ENCODE results near the gene AQP11.
"Not testable (repeated sequence)": the region's sequence is repeated elsewhere in the genome, so short reads cannot be mapped to it uniquely, and the experiment has no call there.

The AQP11 gene

DNA sequence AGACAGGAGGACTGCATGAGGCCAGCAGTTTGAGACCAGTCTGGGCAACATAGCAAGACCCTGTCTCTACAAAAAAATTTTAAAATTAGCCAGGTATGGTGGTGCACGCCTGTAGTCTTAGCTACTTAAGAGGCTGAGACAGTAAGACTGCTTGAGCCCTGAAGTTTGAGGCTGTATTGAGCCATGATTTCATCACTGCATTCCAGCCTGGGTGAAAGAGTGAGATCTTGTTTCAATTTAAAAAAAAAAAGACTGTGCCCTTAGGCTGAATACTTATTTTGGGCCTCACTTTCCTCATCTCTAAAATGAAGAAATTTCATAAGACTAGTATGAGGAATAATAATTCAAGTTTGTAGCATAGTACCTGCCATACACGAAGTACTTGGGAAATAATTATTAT, 6.9 kb downstream of the AQP11 start:
- DNase-seq = no peak

DNA sequence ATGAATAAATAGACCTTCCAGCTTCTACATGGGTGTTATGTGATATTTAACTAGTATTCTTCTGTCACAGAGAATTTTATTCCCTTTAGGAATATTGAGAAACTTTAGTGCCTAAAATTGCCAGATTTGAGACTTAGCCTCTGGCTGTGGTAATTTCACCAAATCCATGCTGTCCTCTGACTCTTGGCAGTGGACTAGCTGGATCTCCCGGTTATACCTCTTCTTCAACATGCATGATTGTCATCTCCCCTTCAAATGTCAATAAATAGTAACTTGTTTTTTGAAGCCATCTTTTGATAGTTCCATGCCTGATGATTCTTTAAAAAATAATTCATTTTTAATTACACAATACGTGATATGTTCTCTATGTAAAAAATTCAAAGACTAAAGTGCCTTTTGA, 8.4 kb downstream of the AQP11 start:
- no peak for DNase-seq

- no peak for DNase-seq
Observed at GRCh38 chr11:77602381-77603088, 12.8 kb downstream of the AQP11 start.

- DNase-seq = no peak
Observed at GRCh38 chr11:77604281-77604680, 14.5 kb downstream of the AQP11 start.

- no peak for DNase-seq
Observed at GRCh38 chr11:77609234-77609633, 19.5 kb downstream of the AQP11 start.

DNA sequence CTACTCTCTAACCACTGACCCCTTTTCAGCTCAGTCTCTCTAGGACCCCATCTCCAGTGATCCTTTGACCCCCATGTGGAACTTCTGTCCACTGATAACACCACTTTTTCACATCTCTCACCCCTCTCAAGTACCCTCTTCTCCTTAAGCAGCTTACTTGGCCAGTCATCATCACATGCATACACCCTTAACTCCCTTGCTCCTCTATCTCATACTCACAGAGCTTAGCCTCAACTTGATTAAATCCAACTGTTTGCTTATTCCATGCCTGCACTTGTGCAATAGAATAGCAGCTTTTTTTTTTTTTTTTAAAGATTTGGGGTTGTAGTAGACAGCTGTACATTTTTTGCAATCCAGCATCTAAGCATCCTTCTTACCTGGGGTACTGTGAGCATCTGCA, 22.2 kb downstream of the AQP11 start:
- no peak for DNase-seq

DNA sequence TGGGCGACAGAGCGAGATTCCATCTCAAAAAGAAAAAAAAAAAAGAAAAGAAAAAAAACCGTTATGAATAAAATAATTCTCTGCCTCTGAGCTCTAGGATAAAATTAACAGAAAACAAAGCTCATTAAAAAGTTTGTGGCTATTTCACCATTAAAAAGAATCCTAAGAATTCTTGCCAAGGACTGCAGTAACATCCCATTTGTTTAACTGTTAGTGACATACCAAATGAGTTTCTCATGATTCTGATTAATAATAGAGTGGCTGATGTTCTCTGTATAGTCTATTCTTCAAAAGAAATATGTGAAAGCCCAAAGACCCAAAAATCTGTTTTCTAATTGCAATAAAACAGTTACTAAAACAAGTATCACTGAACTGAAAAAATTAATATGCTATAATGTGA, 28.1 kb downstream of the AQP11 start:
- DNase-seq = no peak

- peak; percentile 66 for DNase-seq
Observed at GRCh38 chr11:77619576-77620198, 29.9 kb downstream of the AQP11 start.

- DNase-seq = no peak
Observed at GRCh38 chr11:77630157-77630710, 40.5 kb downstream of the AQP11 start.

DNA sequence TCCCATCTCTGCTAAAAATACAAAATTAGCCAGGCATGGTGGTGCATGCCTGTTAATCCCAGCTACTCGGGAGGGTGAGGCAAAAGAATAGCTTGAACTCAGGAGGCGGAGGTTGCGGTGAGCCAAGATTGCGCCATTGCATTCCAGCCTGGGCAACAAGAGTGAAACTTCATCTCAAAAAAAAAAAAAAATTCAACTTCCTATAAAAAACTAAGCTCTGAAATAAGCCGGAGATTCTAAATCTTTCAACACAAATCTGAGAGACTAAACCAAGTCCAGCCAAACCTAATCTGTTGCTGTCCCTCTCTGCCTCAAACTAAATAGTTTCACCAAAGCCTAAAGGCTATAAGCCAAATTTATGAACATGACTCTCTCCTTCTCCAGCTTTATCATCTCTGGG, 44.2 kb downstream of the AQP11 start:
- not testable (repeated sequence) for DNase-seq

DNA sequence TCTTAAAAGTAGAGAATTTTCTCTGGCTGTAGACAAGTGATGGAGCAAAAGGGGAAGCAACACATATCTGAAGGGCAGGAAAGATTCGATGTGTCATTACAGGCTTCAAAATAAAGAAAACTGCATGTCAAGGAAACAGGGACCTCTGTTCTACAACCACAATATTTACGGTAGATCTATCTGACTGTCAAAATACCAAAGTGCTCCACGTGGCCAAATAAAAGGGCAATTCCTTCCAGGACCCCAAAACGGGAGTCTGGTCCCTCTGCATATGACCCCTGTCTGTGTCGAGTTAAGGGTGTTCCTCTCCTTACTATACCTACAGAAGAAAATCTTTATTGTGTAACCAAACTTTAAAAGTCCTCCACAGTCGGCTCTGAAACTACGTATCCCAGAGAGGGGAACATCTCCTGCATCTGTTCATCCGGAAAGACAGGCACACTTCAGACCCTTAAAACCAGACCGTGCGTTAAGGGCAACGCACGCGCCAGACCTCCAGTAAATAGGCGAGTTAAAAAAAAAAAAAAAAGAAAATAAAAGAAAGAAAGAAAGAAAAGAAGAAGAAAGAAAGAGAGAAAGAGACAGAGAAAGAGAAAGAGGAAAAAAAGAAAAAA, 47.1 kb downstream of the AQP11 start:
- DNase-seq = no peak

- peak; percentile 83 for DNase-seq
Observed at GRCh38 chr11:77637345-77638165, 47.8 kb downstream of the AQP11 start, which contains the start of gene CLNS1A. CLNS1A (minus strand) TSS chr11:77637794; CDS start chr11:77637714, 80 bp downstream.

DNA sequence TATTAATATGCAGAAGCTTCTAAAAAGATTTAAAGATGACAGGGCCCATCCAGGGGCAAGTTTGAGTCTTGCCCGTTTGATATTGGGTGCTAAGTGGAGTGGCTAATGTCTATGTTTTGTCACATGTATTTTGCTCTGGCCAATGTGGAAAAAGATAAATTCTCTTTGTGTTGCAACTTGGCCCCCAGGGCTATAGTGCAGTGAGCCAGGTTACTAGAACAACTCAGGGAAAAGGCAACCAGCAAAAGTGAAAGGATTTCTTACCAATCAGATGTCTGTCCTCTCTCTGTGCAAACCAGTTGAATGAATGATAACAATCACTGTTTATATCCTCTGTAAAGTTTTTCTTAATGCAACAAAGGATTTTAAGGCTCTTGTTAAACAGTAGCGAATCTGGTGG, 52.5 kb downstream of the AQP11 start:
- DNase-seq = no peak

DNA sequence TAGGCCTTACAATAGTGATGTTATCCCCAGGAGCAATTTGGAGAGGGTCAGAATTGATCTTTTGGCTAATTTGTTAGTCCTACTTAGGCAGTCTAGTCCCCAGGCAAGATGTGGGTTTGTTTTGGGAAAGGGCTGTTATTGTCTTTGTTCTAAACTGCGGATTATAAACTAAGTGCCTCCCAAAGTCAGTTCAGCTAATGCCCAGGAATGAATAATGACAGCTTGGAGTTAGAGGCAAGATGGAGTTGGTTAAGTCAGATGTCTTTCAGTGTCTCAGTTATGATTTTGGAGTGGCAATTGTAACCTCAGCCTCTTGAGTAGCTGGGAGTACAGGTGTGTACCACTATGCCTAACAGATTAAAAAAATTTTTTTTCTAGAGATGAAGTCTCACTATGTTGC, 55.1 kb downstream of the AQP11 start:
- no peak for DNase-seq

GRCh38 chr11:77647654-77648305, 58.0 kb downstream of the AQP11 start:
- DNase-seq = no peak

DNA sequence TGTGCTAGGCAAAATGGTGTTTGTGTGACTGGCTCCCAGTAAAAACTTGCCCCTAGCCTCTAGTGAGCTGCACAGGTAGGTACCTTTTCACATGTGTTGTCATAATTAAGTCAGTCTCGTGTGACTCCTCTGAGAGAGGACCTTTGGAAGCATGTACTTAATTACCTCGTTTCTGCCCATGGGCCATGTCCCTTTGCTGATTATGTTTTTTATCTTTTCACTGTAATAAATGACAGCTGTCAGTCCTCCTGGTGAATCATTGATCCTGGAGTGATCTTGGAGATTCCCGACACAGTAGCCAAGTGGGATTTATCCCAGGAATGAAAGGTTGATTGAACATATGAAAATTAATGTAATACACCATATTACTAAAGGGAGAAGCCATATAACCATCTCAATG, 60.4 kb downstream of the AQP11 start:
- no peak for DNase-seq

GRCh38 chr11:77654770-77655434, 65.1 kb downstream of the AQP11 start:
- DNase-seq = no peak

GRCh38 chr11:77656362-77656761, 66.6 kb downstream of the AQP11 start:
- no peak for DNase-seq

DNA sequence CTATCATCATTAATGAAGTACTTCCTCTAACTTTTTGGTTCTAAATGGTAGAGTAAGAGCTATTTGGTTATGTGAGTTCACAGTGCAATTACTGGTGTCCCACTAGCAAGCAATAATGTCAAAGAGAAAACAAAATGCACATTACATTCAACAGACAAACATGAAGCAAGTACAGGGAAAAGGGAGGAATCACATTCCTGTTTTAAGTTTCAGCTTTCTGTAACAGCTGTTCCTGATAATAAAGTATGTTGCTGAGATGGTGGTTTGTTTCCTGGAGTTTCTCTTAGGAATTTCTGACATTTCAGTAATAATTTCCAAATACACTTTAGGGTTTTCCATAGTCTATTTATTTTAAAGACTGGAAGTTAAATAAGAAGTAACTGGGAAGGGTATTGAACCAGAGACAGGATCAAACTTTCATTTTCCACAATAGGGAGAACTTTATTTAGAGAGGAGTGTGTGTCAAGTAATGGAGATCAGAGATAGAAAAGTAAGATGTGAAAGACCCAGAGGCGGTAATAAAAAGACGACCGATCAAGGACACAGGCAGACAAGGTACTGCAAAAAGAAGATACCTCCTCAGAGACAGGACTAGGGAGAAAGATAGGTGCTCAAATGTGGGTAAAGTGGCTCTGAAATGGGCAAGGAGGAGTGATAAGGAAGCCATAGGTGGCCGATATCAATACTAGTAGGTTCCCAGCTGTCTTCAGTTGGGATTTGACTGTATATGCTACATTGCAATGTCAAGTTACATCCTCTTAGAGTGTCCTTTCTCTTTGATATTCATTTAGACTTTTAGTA, 68.7 kb downstream of the AQP11 start:
- no peak for DNase-seq
